Stimulated activated CD4-positive, alpha-beta T cell treated with anti-CD3 and anti-CD28 coated beads, Interleukin-4, amount 100 ng/mL, for 4 hours (primary cell): ENCODE results near the gene GABRA4.

ENCODE experiments used
- DNase-seq, 2 experiments: peaks; one replicate each; pipeline ENCODE4 v3.0.0-alpha.2; 2020

The GABRA4 gene

GRCh38 chr4:46924789-46925529 is 68.4 kb downstream of the GABRA4 start:
- DNase-seq: no peak

- DNase-seq: no peak
Measured at GRCh38 chr4:46922205-46922604, 71.2 kb downstream of the GABRA4 start.

GRCh38 chr4:46909078-46909477 is 84.3 kb downstream of the GABRA4 start, which contains the start of gene COX7B2:
COX7B2 (minus strand) TSS chr4:46909245; CDS start chr4:46735192, 174,053 bp downstream.
- no peak for DNase-seq

- DNase-seq: no peak
Measured at GRCh38 chr4:46908148-46908547, 85.2 kb downstream of the GABRA4 start.

GRCh38 chr4:46900082-46900481 is 93.3 kb downstream of the GABRA4 start:
- no peak for DNase-seq

- no peak for DNase-seq
Measured at GRCh38 chr4:46894826-46895225, 98.6 kb downstream of the GABRA4 start.

- DNase-seq: no peak
Measured at GRCh38 chr4:46890056-46890455, 103.3 kb downstream of the GABRA4 start.

GRCh38 chr4:46889410-46889809 is 104.0 kb downstream of the GABRA4 start:
- DNase-seq: no peak

GRCh38 chr4:46886711-46887110 is 106.7 kb downstream of the GABRA4 start:
- DNase-seq: no peak

GRCh38 chr4:46878641-46879040 is 114.7 kb downstream of the GABRA4 start:
- no peak for DNase-seq

GRCh38 chr4:46874811-46875210 is 118.6 kb downstream of the GABRA4 start:
- DNase-seq: no peak

GRCh38 chr4:46870411-46870810 is 123.0 kb downstream of the GABRA4 start:
- DNase-seq: no peak
